ENCODE data around the gene PTOV1.
A peak's percentile ranks its signal among the peaks of the same experiment; 100 is the strongest.
"Not testable (repeated sequence)": the region's sequence is repeated elsewhere in the genome, so short reads cannot be mapped to it uniquely, and the experiment has no call there.

Gene PTOV1

GRCh38 chr19:49817964-49818648, 32.9 kb upstream of the PTOV1 start, which contains the start of gene MED25:
TSS of gene MED25 (plus strand) at chr19:49818289. CDS start at chr19:49818342, 53 bp downstream.
- peak; percentile 81 for DNase-seq

- no peak for DNase-seq
Observed at GRCh38 chr19:49818649-49819370, 32.1 kb upstream of the PTOV1 start.

DNA sequence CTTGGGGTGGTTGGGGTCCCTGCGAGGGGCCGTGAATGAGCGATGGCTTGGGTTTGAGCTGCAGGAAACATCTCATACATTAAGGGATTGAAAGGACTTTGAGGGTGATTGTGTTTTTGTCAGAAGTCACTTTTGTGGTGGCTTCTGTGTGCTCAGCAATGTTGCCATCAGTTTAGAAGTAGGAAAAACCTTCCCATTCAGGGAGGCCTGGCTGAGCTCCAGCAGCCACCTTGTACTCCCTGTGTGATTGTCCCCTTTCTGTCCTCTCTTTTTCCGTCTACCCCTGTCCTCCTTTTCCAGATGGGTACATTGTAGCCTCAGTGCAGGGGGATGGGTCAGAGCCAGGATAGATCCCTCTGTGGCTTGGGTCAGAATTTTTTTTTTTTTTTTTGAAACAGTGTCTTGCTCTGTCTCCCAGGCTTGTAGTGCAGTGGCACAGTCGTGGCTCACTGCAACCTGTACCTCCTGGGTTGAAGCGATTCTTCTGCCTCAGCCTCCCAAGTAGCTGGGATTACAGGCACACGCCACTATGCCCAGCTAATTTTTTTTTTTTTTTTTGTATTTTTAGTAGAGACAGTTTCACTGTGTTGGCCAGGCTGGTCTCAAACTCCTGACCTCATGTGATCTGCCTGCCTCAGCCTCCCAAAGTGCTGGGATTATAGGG, 31.4 kb upstream of the PTOV1 start:
- not testable (repeated sequence) for DNase-seq

- DNase-seq: no peak
Observed at GRCh38 chr19:49820125-49820524, 30.8 kb upstream of the PTOV1 start.

GRCh38 chr19:49823472-49823871, 27.5 kb upstream of the PTOV1 start:
- DNase-seq: no peak

GRCh38 chr19:49824662-49825061, 26.3 kb upstream of the PTOV1 start:
- DNase-seq: no peak

GRCh38 chr19:49827034-49827433, 23.9 kb upstream of the PTOV1 start:
- DNase-seq: no peak

DNA sequence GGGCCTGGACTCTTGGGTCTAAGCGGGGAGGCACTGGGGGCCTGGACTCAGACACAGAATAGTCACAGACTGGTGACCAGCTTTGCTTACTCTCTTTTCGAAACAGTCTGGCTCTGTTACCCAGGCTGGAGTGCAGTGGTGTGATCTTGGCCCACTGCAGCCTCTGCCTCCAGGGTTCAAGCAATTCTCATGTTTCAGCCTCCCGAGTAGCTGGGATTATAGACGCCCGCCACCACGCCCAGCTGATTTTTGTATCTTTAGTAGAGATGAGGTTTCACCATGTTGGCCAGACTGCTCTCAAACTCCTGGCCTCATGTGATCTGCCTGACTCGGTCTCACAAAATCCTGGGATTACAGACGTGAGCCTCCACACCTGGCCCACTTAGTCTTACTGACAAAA, 21.8 kb upstream of the PTOV1 start:
- no peak for DNase-seq

- no peak for DNase-seq
Observed at GRCh38 chr19:49829721-49830120, 21.2 kb upstream of the PTOV1 start.

- no peak for DNase-seq
Observed at GRCh38 chr19:49830766-49831165, 20.2 kb upstream of the PTOV1 start.

DNA sequence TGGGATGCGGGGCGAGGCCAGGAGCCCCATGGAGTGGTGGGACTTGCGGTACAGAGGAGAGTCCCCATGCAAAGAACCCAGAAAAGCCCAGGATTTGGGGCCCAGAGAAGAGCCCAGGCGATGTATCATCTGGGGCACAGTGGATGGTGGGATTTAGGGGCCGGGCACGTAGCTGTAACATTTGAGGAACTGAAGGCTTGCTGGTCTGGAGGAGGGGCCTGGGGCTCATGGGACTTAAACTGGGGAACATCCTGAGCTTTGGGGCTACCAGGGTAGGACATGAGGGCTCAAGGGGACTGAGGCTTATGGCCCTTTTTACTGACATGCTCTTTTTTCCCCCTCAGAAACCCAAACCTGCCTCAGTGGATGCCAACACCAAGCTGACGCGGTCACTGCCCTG, 19.4 kb upstream of the PTOV1 start:
- DNase-seq: no peak

- DNase-seq: no peak
Observed at GRCh38 chr19:49832556-49832955, 18.4 kb upstream of the PTOV1 start.

DNA sequence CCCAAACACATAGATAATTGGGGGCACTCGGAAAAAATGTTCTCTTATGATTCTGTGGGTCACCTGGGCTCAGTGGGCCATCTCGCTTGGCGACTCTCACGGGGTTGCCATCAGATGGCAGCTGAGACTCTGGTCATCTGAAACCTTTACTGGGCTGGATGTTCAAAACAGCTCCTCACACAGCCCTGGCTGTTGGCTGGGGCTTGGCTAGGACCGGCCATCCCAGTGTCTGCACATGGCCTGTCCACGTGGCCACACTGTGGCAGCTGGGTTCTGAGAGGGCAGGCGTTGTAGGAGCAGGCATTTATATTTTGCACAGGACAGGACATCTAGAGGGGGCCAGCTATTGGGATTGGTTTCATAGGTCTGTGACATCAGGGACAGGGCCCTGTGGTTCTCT, 17.4 kb upstream of the PTOV1 start:
- no peak for DNase-seq

DNA sequence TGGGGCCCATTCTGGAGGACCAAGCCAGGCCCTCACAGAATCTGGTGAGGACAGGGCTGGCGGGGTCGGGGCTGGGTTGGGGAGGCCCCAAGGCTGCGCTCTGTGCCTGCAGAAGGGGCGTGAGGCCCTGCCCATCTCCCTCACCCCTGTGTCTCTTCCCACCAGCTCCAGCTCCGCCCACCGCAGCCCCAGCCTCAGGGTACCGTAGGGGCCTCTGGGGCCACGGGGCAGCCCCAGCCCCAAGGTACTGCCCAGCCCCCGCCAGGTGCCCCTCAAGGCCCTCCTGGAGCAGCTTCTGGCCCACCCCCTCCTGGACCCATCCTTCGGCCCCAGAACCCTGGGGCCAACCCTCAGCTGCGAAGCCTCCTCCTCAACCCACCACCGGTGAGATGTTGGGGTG, 15.4 kb upstream of the PTOV1 start:
- DNase-seq: no peak

GRCh38 chr19:49836176-49837008, 14.6 kb upstream of the PTOV1 start:
- DNase-seq: no peak

DNA sequence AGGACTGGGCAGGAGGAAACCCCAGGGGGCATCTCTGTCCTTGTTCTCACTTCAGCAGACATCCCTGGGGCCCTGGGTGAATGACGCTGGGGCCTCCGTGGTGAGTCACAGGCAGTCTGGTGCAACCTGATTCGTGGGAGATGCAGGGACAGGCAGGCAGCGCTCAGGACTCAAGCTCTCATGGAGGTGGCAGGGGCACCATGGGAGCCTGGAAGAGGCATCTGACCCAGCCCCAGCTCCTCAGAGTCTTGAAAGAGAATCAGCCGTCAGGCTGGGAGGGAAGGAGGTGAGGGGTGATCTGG, 14.0 kb upstream of the PTOV1 start:
- no peak for DNase-seq

- no peak for DNase-seq
Observed at GRCh38 chr19:49837425-49837824, 13.5 kb upstream of the PTOV1 start.

- DNase-seq: no peak
Observed at GRCh38 chr19:49838885-49839588, 11.9 kb upstream of the PTOV1 start.

DNA sequence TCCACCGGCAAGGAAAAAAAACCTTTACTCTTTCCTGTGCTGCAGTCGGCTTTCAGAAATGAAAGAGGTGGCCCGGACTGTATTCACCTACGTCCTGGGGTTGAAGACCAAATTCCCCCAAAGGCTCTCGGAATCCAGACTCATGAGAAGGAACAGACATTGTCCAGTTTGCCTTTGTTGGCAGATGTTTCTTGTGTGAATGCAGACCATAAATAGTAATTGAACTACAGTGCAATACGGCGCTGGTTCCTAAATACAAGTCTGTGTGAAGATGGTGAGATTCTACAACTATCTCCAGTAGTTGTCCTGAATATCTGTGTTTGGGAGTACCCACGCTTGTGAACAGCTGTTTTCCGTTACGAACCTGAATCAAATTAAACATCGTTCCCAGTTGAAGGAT, 11.2 kb upstream of the PTOV1 start:
- DNase-seq: no peak

DNA sequence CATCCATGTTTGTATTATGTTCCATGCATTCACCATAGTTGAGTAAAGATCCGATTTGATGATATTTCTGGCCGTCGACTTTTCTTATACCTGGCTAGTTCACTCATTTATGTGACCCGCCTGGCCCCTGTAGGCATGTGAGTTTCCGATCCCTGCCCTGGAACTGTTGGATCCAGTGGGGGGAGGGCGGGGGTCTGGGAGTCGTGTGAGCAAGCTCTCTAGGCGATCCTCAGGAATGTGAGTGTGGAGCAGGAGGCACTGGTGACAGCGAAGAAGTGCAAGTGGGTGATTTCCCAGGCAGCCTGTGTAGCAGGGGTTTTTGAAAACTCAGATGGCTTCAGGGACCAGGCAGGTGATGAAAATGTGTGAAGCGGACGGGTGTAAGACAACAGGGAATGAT, 10.6 kb upstream of the PTOV1 start:
- DNase-seq: no peak

- DNase-seq: no peak
Observed at GRCh38 chr19:49840736-49841249, 10.2 kb upstream of the PTOV1 start.

- no peak for DNase-seq
Observed at GRCh38 chr19:49843265-49843664, 7.7 kb upstream of the PTOV1 start.
